Measurements from ENCODE around the gene CGN. TPM values are rescaled to one million over a fixed set of nuclear protein-coding genes. Genes with fewer than 3 reads are reported as not detected.

Gene CGN
- total RNA-seq, 3 donors from 2014 or later: 0.68 to 1.0 (median 0.94) TPM

GRCh38 chr1:151540982-151541377, 29.8 kb downstream of the CGN start:
- Mint-ChIP-seq H3K27me3 (ENCODE audit: low read depth) (peaks cover 5% of the 10 kb centered on the region), H3K36me3 (ENCODE audit: insufficient read depth) (no peaks in the 10 kb centered on the region), H3K4me1 (ENCODE audit: low read depth) (peaks cover 22% of the 10 kb centered on the region), H3K4me3 (peak overlapping the region; percentile 93), H3K9me3 (no peaks in the 10 kb centered on the region)
- ATAC-seq (no peak), DNase-seq (no peak)

GRCh38 chr1:151541752-151542151, 30.6 kb downstream of the CGN start:
- Mint-ChIP-seq H3K4me1 (ENCODE audit: low read depth) (peaks cover 22% of the 10 kb centered on the region), H3K4me3 (peak overlapping the region; percentile 93), H3K36me3 (ENCODE audit: insufficient read depth) (no peaks in the 10 kb centered on the region), H3K27me3 (ENCODE audit: low read depth) (peaks cover 5% of the 10 kb centered on the region), H3K9me3 (no peaks in the 10 kb centered on the region)
- DNase-seq: no peak
- ATAC-seq: no peak

GRCh38 chr1:151542710-151543129, 31.5 kb downstream of the CGN start:
- Mint-ChIP-seq H3K4me3 (no peak overlapping the region), H3K4me1 (ENCODE audit: low read depth) (peaks cover 26% of the 10 kb centered on the region), H3K27me3 (ENCODE audit: low read depth) (peaks cover 5% of the 10 kb centered on the region), H3K9me3 (no peaks in the 10 kb centered on the region), H3K36me3 (ENCODE audit: insufficient read depth) (no peaks in the 10 kb centered on the region)
- ATAC-seq: no peak
- no peak for DNase-seq

GRCh38 chr1:151545542-151545941, 34.4 kb downstream of the CGN start:
- no peaks in the 10 kb centered on the region for H3K9me3 Mint-ChIP-seq
- no peak for DNase-seq

GRCh38 chr1:151546011-151546925, 35.1 kb downstream of the CGN start:
- no peak for ATAC-seq
- H3K36me3 Mint-ChIP-seq (ENCODE audit: insufficient read depth): peaks cover 2% of the 10 kb centered on the region
- DNase-seq: no peak
- peaks cover 11% of the 10 kb centered on the region for H3K4me1 Mint-ChIP-seq (ENCODE audit: low read depth)
- no peaks in the 10 kb centered on the region for H3K9me3 Mint-ChIP-seq
- H3K4me3 Mint-ChIP-seq: no peak overlapping the region
- H3K27me3 Mint-ChIP-seq (ENCODE audit: low read depth): peaks cover 3% of the 10 kb centered on the region

More at GRCh38 chr1:151545542-151545941, 34.4 kb downstream of the CGN start:
- no peak overlapping the region for H3K4me3 Mint-ChIP-seq
- ATAC-seq: no peak
- H3K4me1 Mint-ChIP-seq (ENCODE audit: low read depth): peaks cover 18% of the 10 kb centered on the region
- H3K36me3 Mint-ChIP-seq (ENCODE audit: insufficient read depth): no peaks in the 10 kb centered on the region
- H3K27me3 Mint-ChIP-seq (ENCODE audit: low read depth): peaks cover 5% of the 10 kb centered on the region

- Mint-ChIP-seq H3K9me3 (no peaks in the 10 kb centered on the region), H3K27me3 (ENCODE audit: low read depth) (no peaks in the 10 kb centered on the region), H3K36me3 (ENCODE audit: insufficient read depth) (peaks cover 2% of the 10 kb centered on the region), H3K4me3 (no peak overlapping the region), H3K4me1 (ENCODE audit: low read depth) (peaks cover 4% of the 10 kb centered on the region)
- ATAC-seq: no peak
- DNase-seq: no peak
Observed at GRCh38 chr1:151547119-151547899, 36.1 kb downstream of the CGN start.

- peaks cover 2% of the 10 kb centered on the region for H3K36me3 Mint-ChIP-seq (ENCODE audit: insufficient read depth)
Observed at GRCh38 chr1:151547900-151548230, 36.7 kb downstream of the CGN start.

GRCh38 chr1:151549199-151549598, 38.0 kb downstream of the CGN start:
- Mint-ChIP-seq H3K4me3 (no peak overlapping the region), H3K4me1 (ENCODE audit: low read depth) (peaks cover 4% of the 10 kb centered on the region), H3K27me3 (ENCODE audit: low read depth) (no peaks in the 10 kb centered on the region), H3K36me3 (ENCODE audit: insufficient read depth) (peaks cover 2% of the 10 kb centered on the region), H3K9me3 (no peaks in the 10 kb centered on the region)
- no peak for ATAC-seq
- DNase-seq: no peak

More at GRCh38 chr1:151547900-151548230, 36.7 kb downstream of the CGN start:
- DNase-seq (no peak), ATAC-seq (no peak)
- Mint-ChIP-seq H3K4me3 (no peak overlapping the region), H3K4me1 (ENCODE audit: low read depth) (peaks cover 4% of the 10 kb centered on the region), H3K9me3 (no peaks in the 10 kb centered on the region), H3K27me3 (ENCODE audit: low read depth) (no peaks in the 10 kb centered on the region)

GRCh38 chr1:151553659-151554058, 42.5 kb downstream of the CGN start:
- DNase-seq (no peak), ATAC-seq (no peak)
- H3K4me3 Mint-ChIP-seq: no peak overlapping the region
- no peaks in the 10 kb centered on the region for H3K27me3 Mint-ChIP-seq (ENCODE audit: low read depth)
- no peaks in the 10 kb centered on the region for H3K4me1 Mint-ChIP-seq (ENCODE audit: low read depth)
- H3K36me3 Mint-ChIP-seq (ENCODE audit: insufficient read depth): peaks cover 5% of the 10 kb centered on the region
- H3K9me3 Mint-ChIP-seq: no peaks in the 10 kb centered on the region

- Mint-ChIP-seq H3K9me3 (no peaks in the 10 kb centered on the region), H3K4me3 (no peak overlapping the region), H3K27me3 (ENCODE audit: low read depth) (no peaks in the 10 kb centered on the region), H3K36me3 (ENCODE audit: insufficient read depth) (peaks cover 4% of the 10 kb centered on the region), H3K4me1 (ENCODE audit: low read depth) (no peaks in the 10 kb centered on the region)
- DNase-seq (no peak), ATAC-seq (no peak)
Observed at GRCh38 chr1:151556052-151556451, 44.9 kb downstream of the CGN start.

- Mint-ChIP-seq H3K27me3 (ENCODE audit: low read depth) (no peaks in the 10 kb centered on the region), H3K36me3 (ENCODE audit: insufficient read depth) (no peaks in the 10 kb centered on the region), H3K4me1 (ENCODE audit: low read depth) (no peaks in the 10 kb centered on the region), H3K4me3 (no peak overlapping the region), H3K9me3 (no peaks in the 10 kb centered on the region)
- DNase-seq (no peak), ATAC-seq (no peak)
Observed at GRCh38 chr1:151562661-151563060, 51.5 kb downstream of the CGN start.

GRCh38 chr1:151563376-151563775, 52.2 kb downstream of the CGN start:
- H3K27me3 Mint-ChIP-seq (ENCODE audit: low read depth): no peaks in the 10 kb centered on the region
- H3K4me1 Mint-ChIP-seq (ENCODE audit: low read depth): peaks cover 3% of the 10 kb centered on the region
- H3K36me3 Mint-ChIP-seq (ENCODE audit: insufficient read depth): peaks cover 3% of the 10 kb centered on the region
- H3K4me3 Mint-ChIP-seq: no peak overlapping the region
- no peaks in the 10 kb centered on the region for H3K9me3 Mint-ChIP-seq
- ATAC-seq (no peak), DNase-seq (no peak)

- DNase-seq: no peak
- Mint-ChIP-seq H3K36me3 (ENCODE audit: insufficient read depth) (peaks cover 3% of the 10 kb centered on the region), H3K4me1 (ENCODE audit: low read depth) (peaks cover 10% of the 10 kb centered on the region), H3K4me3 (no peak overlapping the region), H3K9me3 (no peaks in the 10 kb centered on the region), H3K27me3 (ENCODE audit: low read depth) (no peaks in the 10 kb centered on the region)
- ATAC-seq: no peak
Observed at GRCh38 chr1:151565502-151566189, 54.5 kb downstream of the CGN start.

GRCh38 chr1:151568626-151569088, 57.5 kb downstream of the CGN start:
- Mint-ChIP-seq H3K36me3 (ENCODE audit: insufficient read depth) (peaks cover 3% of the 10 kb centered on the region), H3K4me1 (ENCODE audit: low read depth) (peaks cover 10% of the 10 kb centered on the region), H3K9me3 (no peaks in the 10 kb centered on the region), H3K27me3 (ENCODE audit: low read depth) (no peaks in the 10 kb centered on the region), H3K4me3 (no peak overlapping the region)
- ATAC-seq (peak; percentile 43 to 54), DNase-seq (peak; percentile 10)
